H1 (cell line): ENCODE data around the gene RANBP9. TPM values are rescaled to one million over a fixed set of nuclear protein-coding genes. Genes with fewer than 3 reads are reported as not detected.

Experiments used
- ATF2 ChIP-seq: IDR thresholded peaks from 2 replicates; pipeline ENCODE4 v1.6.1; 2012; ENCODE audit warnings: low read length, inconsistent platforms
- BCL11A ChIP-seq, 2 experiments: IDR thresholded peaks; one replicate each; pipeline ENCODE4 v1.6.1; 2011; ENCODE audit warnings: low read depth in 2 of 2, low read length in 2 of 2, mild to moderate bottlenecking in 2 of 2
- EZH2 ChIP-seq: fragments of 200-600 bp; sonication (generic); IDR thresholded peaks from 2 replicates; pipeline ENCODE4 v1.7.1; 2012; ENCODE audit warnings: low read depth, mild to moderate bottlenecking, moderate library complexity, low read length, inconsistent platforms; ENCODE audit not compliant: severe bottlenecking
- RNF2 ChIP-seq: fragments of 200-900, 300-1000 bp; sonication (generic); IDR thresholded peaks from 2 replicates; pipeline ENCODE4 v1.7.1; 2016; ENCODE audit warnings: borderline replicate concordance, low read depth, mild to moderate bottlenecking, antibody characterized with exemption, low read length; ENCODE audit not compliant: poor library complexity, severe bottlenecking; ENCODE audit errors: missing control alignments
- SP1 ChIP-seq: IDR thresholded peaks from 2 replicates; pipeline ENCODE4 v1.6.1; 2011; ENCODE audit warnings: low read depth, low read length
- SUZ12 ChIP-seq: fragments of 200-600 bp; sonication (generic); IDR thresholded peaks from 2 replicates; pipeline ENCODE4 v1.6.1; 2012; ENCODE audit warnings: mild to moderate bottlenecking, inconsistent platforms, low read length, moderate library complexity, mixed read lengths
- YY1 ChIP-seq: IDR thresholded peaks from 2 replicates; pipeline ENCODE4 v1.6.1; 2011; ENCODE audit warnings: low read depth, mild to moderate bottlenecking, low read length
- polyA plus RNA-seq, 7 experiments: library from polyadenylated mRNA; depleted of rRNA in 3 of 7; stranded (reverse) in 5 of 7; unstranded in 2 of 7; fragments of >200 nt in 5 of 7; fragments of 200-250 nt in 2 of 7; gene quantifications; 1 replicate in 5 of 7; 2 replicates in 1 of 7; 4 replicates in 1 of 7; pipeline versions ENCODE4 v1.2.1 to v1.2.3, GENCODE V29; 2011 to 2013; ENCODE audit warnings: missing spikeins in 2 of 7, mixed read lengths in 2 of 7
- total RNA-seq: library from RNA; stranded (reverse); fragmentation: NEBNext Ultra II Directional; extraction: Animal tissue kit (Norgen Biotek cat#: 25700); gene quantifications from 2 replicates; pipeline ENCODE4 v1.2.1, GENCODE V29; 2021

RANBP9 gene
- total and polyA plus RNA-seq, 2 of the 8 experiments (the other 6 are each of a cell fraction or from before 2014, with no cell fraction given) = 13.0 to 36.7 TPM

DNA sequence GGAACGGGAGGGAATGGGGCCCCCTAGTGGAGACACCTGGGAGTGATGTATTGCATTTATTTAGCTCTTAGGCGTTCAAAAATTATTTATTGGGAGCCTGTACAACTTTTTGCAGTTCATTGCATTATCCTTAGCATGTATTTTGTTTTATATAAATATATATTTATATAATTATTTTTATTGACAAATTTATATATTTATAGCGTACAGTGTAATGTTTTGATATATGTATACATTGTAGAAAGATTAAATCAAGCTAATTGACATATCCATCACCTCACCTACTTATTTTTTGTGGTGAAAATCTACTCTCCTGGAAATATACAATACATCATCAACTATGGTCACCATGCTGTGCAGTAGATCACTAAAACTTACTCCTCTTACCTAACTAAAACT, 136.3 kb downstream of the RANBP9 start (continued):
- no peak for TF ChIP-seq BCL11A (IDR thresholded peaks at IDR 0.05; ENCODE audit: low read depth in 2 of 2, low read length in 2 of 2)
- no peak for TF ChIP-seq ATF2
- TF ChIP-seq RNF2 = no peak
- no peak for TF ChIP-seq YY1
- 0 out of 2 replicates have a peak, but pooled peaks have one; percentile 28 for TF ChIP-seq SP1
- no peak for TF ChIP-seq EZH2
- no peak for TF ChIP-seq SUZ12
